Activated naive CD8-positive, alpha-beta T cell treated with anti-CD3 and anti-CD28 coated beads, Interleukin-2, amount 50 U/mL, for 24 hours (primary cell): ENCODE data around the gene RABL2B.

Experiments used
- ATAC-seq: fragments of 150-1000 bp; cut with Tn5 transposase; one replicate; pipeline ENCODE4 v1.10.0; 2021
- DNase-seq: peaks from one replicate; pipeline ENCODE4 v3.0.0; 2021
- H3K27ac Mint-ChIP-seq: one replicate; pipeline ENCODE4 v1.8.0; 2021; ENCODE audit warnings: mild to moderate bottlenecking, mixed read lengths
- H3K27me3 Mint-ChIP-seq: one replicate; pipeline ENCODE4 v1.8.0; 2021; ENCODE audit warnings: mixed read lengths
- H3K36me3 Mint-ChIP-seq: one replicate; pipeline ENCODE4 v1.8.0; 2021; ENCODE audit warnings: low read depth, mixed read lengths
- H3K4me1 Mint-ChIP-seq: one replicate; pipeline ENCODE4 v1.8.0; 2021; ENCODE audit warnings: mixed read lengths
- H3K4me3 Mint-ChIP-seq: one replicate; pipeline ENCODE4 v1.8.0; 2021; ENCODE audit warnings: mild to moderate bottlenecking, moderate library complexity, mixed read lengths
- H3K9me3 Mint-ChIP-seq: one replicate; pipeline ENCODE4 v1.8.0; 2021; ENCODE audit warnings: mixed read lengths

The RABL2B gene

GRCh38 chr22:50721257-50721844 lies 62.1 kb downstream of the RABL2B start:
- Mint-ChIP-seq H3K27me3 (no peaks in the 10 kb centered on the region), H3K27ac (no peak overlapping the region), H3K4me1 (no peaks in the 10 kb centered on the region), H3K9me3 (no peaks in the 10 kb centered on the region), H3K4me3 (no peak overlapping the region), H3K36me3 (no peaks in the 10 kb centered on the region)
- ATAC-seq (no peak), DNase-seq (no peak)

- H3K27me3 Mint-ChIP-seq: no peaks in the 10 kb centered on the region
- no peak for DNase-seq
- H3K9me3 Mint-ChIP-seq: no peaks in the 10 kb centered on the region
- ATAC-seq: no peak
- H3K27ac Mint-ChIP-seq: no peak overlapping the region
- no peaks in the 10 kb centered on the region for H3K4me1 Mint-ChIP-seq
- no peak overlapping the region for H3K4me3 Mint-ChIP-seq
- H3K36me3 Mint-ChIP-seq: no peaks in the 10 kb centered on the region
Observed at GRCh38 chr22:50720301-50721256, 62.9 kb downstream of the RABL2B start.

DNA sequence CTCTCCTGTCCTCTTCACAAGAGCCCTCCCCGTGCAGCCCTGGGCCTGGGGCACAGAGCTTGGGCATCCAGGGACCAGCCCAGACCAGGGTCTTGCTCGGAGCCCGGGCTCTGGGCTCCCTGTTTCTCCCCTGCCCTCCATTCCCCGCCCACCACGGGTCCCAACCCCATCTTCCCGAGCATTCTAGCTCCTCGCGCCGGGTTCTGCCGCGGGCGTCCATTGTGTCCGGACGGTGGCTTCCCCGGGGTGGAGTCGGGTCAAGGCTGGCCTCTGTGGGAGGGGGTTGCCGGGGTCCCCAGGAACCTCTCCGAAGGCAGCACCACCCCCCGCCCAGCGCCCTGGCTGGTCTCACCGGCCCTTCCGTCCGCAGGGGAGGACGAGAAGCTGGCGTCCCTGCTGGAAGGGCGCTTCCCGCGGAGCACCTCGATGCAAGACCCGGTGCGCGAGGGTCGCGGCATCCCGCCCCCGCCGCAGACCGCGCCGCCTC lies 63.6 kb downstream of the RABL2B start:
- DNase-seq (no peak), ATAC-seq (no peak)
- Mint-ChIP-seq H3K27me3 (no peaks in the 10 kb centered on the region), H3K9me3 (no peaks in the 10 kb centered on the region), H3K27ac (no peak overlapping the region), H3K4me1 (no peaks in the 10 kb centered on the region), H3K4me3 (no peak overlapping the region), H3K36me3 (no peaks in the 10 kb centered on the region)

DNA sequence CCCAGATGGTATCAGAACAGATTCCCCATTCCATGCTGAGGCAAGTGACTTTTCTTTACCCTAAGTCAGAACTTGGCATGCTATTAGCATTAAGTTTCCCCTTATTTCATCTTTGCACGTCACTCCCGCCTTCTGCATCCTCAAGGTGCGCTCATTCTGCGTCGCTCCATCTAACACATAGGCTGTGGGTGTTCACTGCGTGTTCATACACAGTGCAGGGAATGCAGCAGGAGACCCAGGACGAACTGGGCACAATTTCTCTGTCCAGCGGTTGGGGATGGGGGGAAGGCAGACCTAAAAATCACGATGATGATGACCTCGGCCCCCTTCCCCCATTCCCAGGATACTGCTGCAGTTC lies 65.1 kb downstream of the RABL2B start:
- Mint-ChIP-seq H3K9me3 (no peaks in the 10 kb centered on the region), H3K4me1 (no peaks in the 10 kb centered on the region), H3K36me3 (no peaks in the 10 kb centered on the region), H3K27ac (no peak overlapping the region), H3K27me3 (no peaks in the 10 kb centered on the region), H3K4me3 (no peak overlapping the region)
- DNase-seq (no peak), ATAC-seq (no peak)

GRCh38 chr22:50717709-50718351 lies 65.6 kb downstream of the RABL2B start:
- H3K27me3 Mint-ChIP-seq: no peaks in the 10 kb centered on the region
- ATAC-seq: no peak

More at GRCh38 chr22:50717709-50718351, 65.6 kb downstream of the RABL2B start:
- Mint-ChIP-seq H3K9me3 (no peaks in the 10 kb centered on the region), H3K27ac (no peak overlapping the region), H3K4me1 (no peaks in the 10 kb centered on the region), H3K4me3 (no peak overlapping the region), H3K36me3 (no peaks in the 10 kb centered on the region)
- no peak for DNase-seq
